Measurements from ENCODE around the gene SEC24A. TPM values are rescaled to one million over a fixed set of nuclear protein-coding genes. Genes with fewer than 3 reads are reported as not detected.
"Not testable (repeated sequence)": the region's sequence is repeated elsewhere in the genome, so short reads cannot be mapped to it uniquely, and the experiment has no call there.

Gene SEC24A
- total RNA-seq, 1 experiment from 2014 or later = 16.2 TPM

DNA sequence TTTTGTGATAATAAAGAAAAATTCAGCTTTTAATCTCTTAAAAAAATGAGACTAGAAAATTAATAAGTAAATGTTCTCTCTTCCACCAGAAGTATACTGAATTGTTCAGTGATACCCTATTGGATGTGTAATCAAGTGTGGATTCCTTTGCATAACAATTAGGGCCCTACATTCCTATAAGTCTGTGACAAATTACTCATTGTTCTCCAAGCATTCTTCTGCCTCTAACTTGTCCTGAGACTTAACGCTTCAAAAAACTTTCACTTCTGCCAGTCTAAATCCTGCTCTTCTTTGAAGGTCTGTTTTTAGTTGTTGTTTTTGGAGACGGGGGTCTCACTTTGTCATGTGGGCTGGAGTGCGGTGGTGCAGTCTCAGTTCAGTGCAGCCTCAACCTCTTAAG is 100.8 kb downstream of the SEC24A start:
- DNase-seq = no peak
- Histone ChIP-seq H3F3A (ENCODE audit: insufficient read depth, low read depth) (0 out of 2 replicates have a peak, but pooled peaks cover 3% of the 10 kb centered on the region), H3K79me2 (ENCODE audit: low read depth) (no peaks in the 10 kb centered on the region), H3K4me2 (no peak overlapping the region), H3K36me3 (ENCODE audit: low read depth) (no peaks in the 10 kb centered on the region), H3K4me1 (replicated peaks; ENCODE audit: insufficient read depth) (no peaks in the 10 kb centered on the region), H4K20me1 (ENCODE audit: insufficient read depth) (no peaks in the 10 kb centered on the region), H3K9me3 (ENCODE audit: insufficient read depth, low read depth) (no peaks in the 10 kb centered on the region), H3K27me3 (ENCODE audit: insufficient read depth, low read depth) (no peaks in the 10 kb centered on the region), H3K9me2 (ENCODE audit: insufficient read depth) (no peaks in the 10 kb centered on the region), H3K4me3 (no peak overlapping the region), H3K27ac (no peak overlapping the region), H2AFZ (no peak overlapping the region)
- ChIA-PET CTCF (interaction anchor here (0.7 kb wide), 1 partner anchor 104 kb away, joined by 8 read pairs; no protein-coding TSS in a partner anchor), POLR2A (ENCODE audit: unreplicated experiment) (interaction anchor here (0.6 to 0.7 kb wide), 3 partner anchors 9 to 154 kb away, joined by 3 to 10 read pairs (median 3); partner anchors contain the start of gene DDX46)
- intact Hi-C loops (cut with micrococcal nuclease; ENCODE audit: unreplicated experiment) = no loop called here
- BruUV-seq (replicated peaks) = no TSS peak
- TF ChIP-seq EZH2 (IDR thresholded peaks at IDR 0.05; ENCODE audit: low read depth) = no peak
- TF ChIP-seq, protein P1, sequence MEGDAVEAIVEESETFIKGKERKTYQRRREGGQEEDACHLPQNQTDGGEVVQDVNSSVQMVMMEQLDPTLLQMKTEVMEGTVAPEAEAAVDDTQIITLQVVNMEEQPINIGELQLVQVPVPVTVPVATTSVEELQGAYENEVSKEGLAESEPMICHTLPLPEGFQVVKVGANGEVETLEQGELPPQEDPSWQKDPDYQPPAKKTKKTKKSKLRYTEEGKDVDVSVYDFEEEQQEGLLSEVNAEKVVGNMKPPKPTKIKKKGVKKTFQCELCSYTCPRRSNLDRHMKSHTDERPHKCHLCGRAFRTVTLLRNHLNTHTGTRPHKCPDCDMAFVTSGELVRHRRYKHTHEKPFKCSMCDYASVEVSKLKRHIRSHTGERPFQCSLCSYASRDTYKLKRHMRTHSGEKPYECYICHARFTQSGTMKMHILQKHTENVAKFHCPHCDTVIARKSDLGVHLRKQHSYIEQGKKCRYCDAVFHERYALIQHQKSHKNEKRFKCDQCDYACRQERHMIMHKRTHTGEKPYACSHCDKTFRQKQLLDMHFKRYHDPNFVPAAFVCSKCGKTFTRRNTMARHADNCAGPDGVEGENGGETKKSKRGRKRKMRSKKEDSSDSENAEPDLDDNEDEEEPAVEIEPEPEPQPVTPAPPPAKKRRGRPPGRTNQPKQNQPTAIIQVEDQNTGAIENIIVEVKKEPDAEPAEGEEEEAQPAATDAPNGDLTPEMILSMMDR (conservative IDR thresholded peaks at IDR 0.05) = no peak

DNA sequence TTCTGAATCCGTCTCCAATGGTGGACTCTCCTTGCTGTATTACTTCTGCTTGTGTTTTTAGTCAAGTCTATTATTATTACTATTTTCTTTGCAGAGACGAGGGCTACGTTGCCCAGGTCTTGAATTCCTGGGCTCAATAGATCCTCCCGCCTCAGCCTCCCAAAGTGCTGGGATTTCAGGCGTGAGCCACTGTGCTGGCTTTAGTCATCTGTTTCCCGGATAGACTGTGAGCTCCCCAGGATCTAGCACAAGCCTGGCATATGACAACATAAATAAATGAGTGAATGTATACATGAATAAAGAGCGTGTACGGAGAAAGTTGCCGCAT is 109.6 kb downstream of the SEC24A start:
- H3K9me2 ChIP-seq (ENCODE audit: insufficient read depth) = no peaks in the 10 kb centered on the region
- no peak for TF ChIP-seq EZH2 (IDR thresholded peaks at IDR 0.05; ENCODE audit: low read depth)
- TF ChIP-seq, protein P1 (conservative IDR thresholded peaks at IDR 0.05) = no peak
- H3K79me2 ChIP-seq (ENCODE audit: low read depth) = peaks cover 46% of the 10 kb centered on the region
- ChIA-PET POLR2A (ENCODE audit: unreplicated experiment) (interaction anchor here (0.7 to 0.9 kb wide), 2 partner anchors 9 to 292 kb away, joined by 3 to 9 read pairs; no protein-coding TSS in a partner anchor), CTCF (interaction anchor here (0.6 to 1.3 kb wide), 4 partner anchors 19 to 548 kb away, joined by 3 to 5 read pairs (median 3); no protein-coding TSS in a partner anchor)
- intact Hi-C loops (cut with micrococcal nuclease; ENCODE audit: unreplicated experiment) = no loop called here
- peaks cover 17% of the 10 kb centered on the region for H4K20me1 ChIP-seq (ENCODE audit: insufficient read depth)
- peak overlapping the region; percentile 94 for H2AFZ ChIP-seq
- BruUV-seq (replicated peaks) = no TSS peak
- H3K36me3 ChIP-seq (ENCODE audit: low read depth) = 0 out of 2 replicates have a peak, but pooled peaks cover 4% of the 10 kb centered on the region
- H3K4me2 ChIP-seq = peak overlapping the region; percentile 98
- DNase-seq = no peak
- peaks cover 17% of the 10 kb centered on the region for H3K4me1 ChIP-seq (replicated peaks; ENCODE audit: insufficient read depth)
- no peak overlapping the region for H3K27ac ChIP-seq
- H3F3A ChIP-seq (ENCODE audit: insufficient read depth, low read depth) = no peaks in the 10 kb centered on the region
- H3K27me3 ChIP-seq (ENCODE audit: insufficient read depth, low read depth) = no peaks in the 10 kb centered on the region
- no peaks in the 10 kb centered on the region for H3K9me3 ChIP-seq (ENCODE audit: insufficient read depth, low read depth)
- H3K4me3 ChIP-seq = peak overlapping the region; percentile 97

DNA sequence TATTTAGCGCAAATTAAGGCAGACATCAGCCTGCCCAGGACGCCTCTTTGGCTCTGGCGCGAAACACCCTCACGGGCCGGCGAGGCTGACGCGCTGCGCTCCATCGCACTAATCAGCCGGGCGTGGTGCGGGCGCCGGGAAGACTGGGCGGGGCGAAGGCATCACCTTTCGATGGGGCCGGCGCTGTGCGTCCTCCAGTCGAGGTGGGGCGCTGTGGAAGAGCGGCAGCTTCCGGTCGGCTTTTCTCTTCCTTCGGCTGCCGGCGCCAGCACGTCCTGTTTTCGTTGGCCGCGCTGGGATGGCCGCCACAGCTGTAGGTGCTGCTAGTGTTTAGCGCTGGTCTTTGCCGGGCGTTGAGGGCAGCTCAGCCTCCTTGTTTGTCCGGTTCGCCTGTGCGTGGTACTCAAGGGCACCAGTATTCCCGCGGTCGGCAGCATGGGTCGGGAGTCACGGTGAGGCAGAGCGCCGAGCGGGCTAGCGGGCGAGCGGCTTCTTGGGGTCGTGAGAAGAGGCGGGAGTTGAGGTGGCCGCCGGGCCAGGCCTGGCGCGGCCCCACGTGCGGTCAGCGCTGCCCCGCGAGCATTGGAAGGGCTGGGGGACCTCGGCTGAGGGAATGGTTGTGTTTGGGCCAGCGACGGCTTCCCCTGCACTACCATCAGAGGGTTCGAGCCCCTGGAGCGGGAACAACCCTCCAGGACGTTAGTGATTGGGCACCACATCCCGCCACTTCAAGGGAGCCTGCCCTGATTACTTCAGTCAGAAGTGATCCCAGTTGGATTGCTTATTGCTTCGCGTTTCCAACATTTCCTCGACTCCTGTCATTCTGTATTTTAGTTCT is 110.1 kb downstream of the SEC24A start, which contains the start of gene DDX46:
Gene DDX46, plus strand, starts transcription at position 276 of the 838 bp plus-strand sequence. Its CDS starts 160 bp downstream, at position 436.
- intact Hi-C loops (cut with micrococcal nuclease; ENCODE audit: unreplicated experiment) = no loop called here
- peak within 1 kb of the TSS; percentile 98 for H3K4me2 ChIP-seq
- no peaks in the 10 kb centered on the region for H3K9me2 ChIP-seq (ENCODE audit: insufficient read depth)
- TF ChIP-seq EZH2 (IDR thresholded peaks at IDR 0.05; ENCODE audit: low read depth) = no peak
- TF ChIP-seq, protein P1 (conservative IDR thresholded peaks at IDR 0.05) = peak; percentile 72
- peaks cover 22% of the 10 kb centered on the region for H4K20me1 ChIP-seq (ENCODE audit: insufficient read depth)
- H3K9me3 ChIP-seq (ENCODE audit: insufficient read depth, low read depth) = no peaks in the 10 kb centered on the region
- peak within 1 kb of the TSS; percentile 94 for H2AFZ ChIP-seq
- no peak within 1 kb of the TSS; the same call in 1 of the 2 replicates for H3K27ac ChIP-seq
- peaks cover 17% of the 10 kb centered on the region for H3K4me1 ChIP-seq (replicated peaks; ENCODE audit: insufficient read depth)
- ChIA-PET CTCF (interaction anchor here (0.7 to 1.3 kb wide), 3 partner anchors 19 to 549 kb away, joined by 3 read pairs; no protein-coding TSS in a partner anchor), POLR2A (ENCODE audit: unreplicated experiment) (interaction anchor here (0.7 to 0.9 kb wide), 3 partner anchors 10 to 602 kb away, joined by 3 to 9 read pairs (median 3); no protein-coding TSS in a partner anchor)
- TSS peak; percentile 50 for BruUV-seq (replicated peaks)
- peaks cover 6% of the 10 kb centered on the region; the same call in 1 of the 2 replicates for H3K36me3 ChIP-seq (ENCODE audit: low read depth)
- peak; percentile 84 to 93 for DNase-seq
- H3K79me2 ChIP-seq (ENCODE audit: low read depth) = peaks cover 52% of the 10 kb centered on the region
- peak within 1 kb of the TSS; percentile 97 for H3K4me3 ChIP-seq
- H3F3A ChIP-seq (ENCODE audit: insufficient read depth, low read depth) = no peaks in the 10 kb centered on the region
- no peaks in the 10 kb centered on the region for H3K27me3 ChIP-seq (ENCODE audit: insufficient read depth, low read depth)

DNA sequence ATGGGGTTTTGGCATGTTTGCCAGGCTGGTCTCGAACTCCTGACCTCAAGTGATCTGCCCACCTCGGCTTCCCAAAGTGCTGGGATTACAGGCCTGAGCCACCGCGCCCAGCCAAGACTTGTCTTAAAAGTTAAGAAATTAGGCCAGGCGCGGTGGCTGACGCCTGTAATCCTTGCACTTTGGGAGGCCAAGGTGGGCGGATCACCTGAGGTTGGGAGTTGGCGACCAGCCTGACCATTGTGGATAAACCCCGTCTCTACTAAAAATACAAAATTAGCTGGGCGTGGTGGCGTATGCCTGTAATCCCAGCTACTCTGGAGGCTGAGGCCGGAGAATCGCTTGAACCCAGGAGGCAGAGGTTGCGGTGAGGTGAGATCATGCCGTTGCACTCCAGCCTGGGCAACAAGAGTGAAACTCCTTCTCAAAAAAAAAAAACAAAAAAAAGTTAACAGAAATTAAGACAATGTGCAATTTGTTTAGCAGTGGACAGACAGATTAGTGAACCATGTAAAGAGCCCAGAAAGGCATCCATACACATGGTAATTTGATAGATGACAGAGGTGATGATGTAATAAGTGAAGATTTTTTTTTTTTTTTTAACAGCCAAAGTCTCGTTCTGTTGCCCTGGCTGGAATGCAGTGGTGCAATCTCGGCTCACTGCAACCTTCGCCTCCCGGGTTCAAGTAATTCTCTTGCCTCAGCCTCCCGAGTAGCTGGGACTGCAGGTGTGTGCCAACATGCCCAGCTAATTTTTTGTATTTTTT is 119.1 kb downstream of the SEC24A start:
- H3K4me3 ChIP-seq; H3K27ac ChIP-seq; CTCF ChIA-PET; DNase-seq; H3K9me2 ChIP-seq (ENCODE audit: insufficient read depth); BruUV-seq (replicated peaks); H3K4me1 ChIP-seq (replicated peaks; ENCODE audit: insufficient read depth); H3K27me3 ChIP-seq (ENCODE audit: insufficient read depth, low read depth); intact Hi-C loops (cut with micrococcal nuclease; ENCODE audit: unreplicated experiment); POLR2A ChIA-PET (ENCODE audit: unreplicated experiment); H3K4me2 ChIP-seq; H3K9me3 ChIP-seq (ENCODE audit: insufficient read depth, low read depth); H2AFZ ChIP-seq: not testable (repeated sequence)
- peaks cover 14% of the 10 kb centered on the region; the same call in 1 of the 2 replicates for H3K79me2 ChIP-seq (ENCODE audit: low read depth)
- H3F3A ChIP-seq (ENCODE audit: insufficient read depth, low read depth) = peaks cover 24% of the 10 kb centered on the region
- H4K20me1 ChIP-seq (ENCODE audit: insufficient read depth) = peaks cover 13% of the 10 kb centered on the region
- peaks cover 26% of the 10 kb centered on the region for H3K36me3 ChIP-seq (ENCODE audit: low read depth)

Measured in PC-9 (cell line).